ENCODE data around the gene SH3BP5L. TPM values are rescaled to one million over a fixed set of nuclear protein-coding genes. Genes with fewer than 3 reads are reported as not detected.

Gene SH3BP5L
- total and polyA plus RNA-seq, 2 of the 13 experiments (the other 11 are each of a cell fraction or from before 2014, with no cell fraction given), result 10.3 to 14.9 TPM

GRCh38 chr1:248862998-248863881 lies 37.5 kb upstream of the SH3BP5L start (continued):
- TF ChIP-seq ZNF639 (CRISPR knock-in tag; conservative IDR thresholded peaks at IDR 0.05) (peak; percentile 14; the same call in 1 of the 2 replicates), ZMYM4 (CRISPR knock-in tag; IDR thresholded peaks at IDR 0.05) (peak; percentile 73; the same call in 1 of the 2 replicates), RFX1 (IDR thresholded peaks at IDR 0.05) (no peak), ARNT2 (CRISPR knock-in tag; IDR thresholded peaks at IDR 0.05; ENCODE audit: low read depth) (peak; percentile 75), HNRNPUL1 (IDR thresholded peaks at IDR 0.05; ENCODE audit: low read depth, low read length) (no peak), MED1 (CRISPR knock-in tag; IDR thresholded peaks at IDR 0.05) (0 out of 2 replicates have a peak, but pooled peaks have one; percentile 24), HIC2 (CRISPR knock-in tag; IDR thresholded peaks at IDR 0.05; ENCODE audit: low read depth) (peak; percentile 45), SPEN (CRISPR knock-in tag; IDR thresholded peaks at IDR 0.05; ENCODE audit: low read depth) (peak; percentile 81), ZIK1 (CRISPR knock-in tag; IDR thresholded peaks at IDR 0.05; ENCODE audit: borderline replicate concordance, low read depth) (no peak), MED8 (CRISPR knock-in tag; IDR thresholded peaks at IDR 0.05; ENCODE audit: insufficient replicate concordance) (peak; percentile 43), CENPT (CRISPR knock-in tag; IDR thresholded peaks at IDR 0.05; ENCODE audit: low read depth) (peak; percentile 66; the same call in 1 of the 2 replicates), TBX2 (CRISPR knock-in tag; IDR thresholded peaks at IDR 0.05; ENCODE audit: borderline replicate concordance) (peak; percentile 80; the same call in 1 of the 2 replicates), GMEB2 (CRISPR knock-in tag; IDR thresholded peaks at IDR 0.05; ENCODE audit: low read depth) (no peak)
- TF ChIP-seq, protein P1, sequence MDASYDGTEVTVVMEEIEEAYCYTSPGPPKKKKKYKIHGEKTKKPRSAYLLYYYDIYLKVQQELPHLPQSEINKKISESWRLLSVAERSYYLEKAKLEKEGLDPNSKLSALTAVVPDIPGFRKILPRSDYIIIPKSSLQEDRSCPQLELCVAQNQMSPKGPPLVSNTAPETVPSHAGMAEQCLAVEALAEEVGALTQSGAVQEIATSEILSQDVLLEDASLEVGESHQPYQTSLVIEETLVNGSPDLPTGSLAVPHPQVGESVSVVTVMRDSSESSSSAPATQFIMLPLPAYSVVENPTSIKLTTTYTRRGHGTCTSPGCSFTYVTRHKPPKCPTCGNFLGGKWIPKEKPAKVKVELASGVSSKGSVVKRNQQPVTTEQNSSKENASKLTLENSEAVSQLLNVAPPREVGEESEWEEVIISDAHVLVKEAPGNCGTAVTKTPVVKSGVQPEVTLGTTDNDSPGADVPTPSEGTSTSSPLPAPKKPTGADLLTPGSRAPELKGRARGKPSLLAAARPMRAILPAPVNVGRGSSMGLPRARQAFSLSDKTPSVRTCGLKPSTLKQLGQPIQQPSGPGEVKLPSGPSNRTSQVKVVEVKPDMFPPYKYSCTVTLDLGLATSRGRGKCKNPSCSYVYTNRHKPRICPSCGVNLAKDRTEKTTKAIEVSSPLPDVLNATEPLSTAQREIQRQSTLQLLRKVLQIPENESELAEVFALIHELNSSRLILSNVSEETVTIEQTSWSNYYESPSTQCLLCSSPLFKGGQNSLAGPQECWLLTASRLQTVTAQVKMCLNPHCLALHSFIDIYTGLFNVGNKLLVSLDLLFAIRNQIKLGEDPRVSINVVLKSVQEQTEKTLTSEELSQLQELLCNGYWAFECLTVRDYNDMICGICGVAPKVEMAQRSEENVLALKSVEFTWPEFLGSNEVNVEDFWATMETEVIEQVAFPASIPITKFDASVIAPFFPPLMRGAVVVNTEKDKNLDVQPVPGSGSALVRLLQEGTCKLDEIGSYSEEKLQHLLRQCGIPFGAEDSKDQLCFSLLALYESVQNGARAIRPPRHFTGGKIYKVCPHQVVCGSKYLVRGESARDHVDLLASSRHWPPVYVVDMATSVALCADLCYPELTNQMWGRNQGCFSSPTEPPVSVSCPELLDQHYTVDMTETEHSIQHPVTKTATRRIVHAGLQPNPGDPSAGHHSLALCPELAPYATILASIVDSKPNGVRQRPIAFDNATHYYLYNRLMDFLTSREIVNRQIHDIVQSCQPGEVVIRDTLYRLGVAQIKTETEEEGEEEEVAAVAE (CRISPR knock-in tag; IDR thresholded peaks at IDR 0.05; ENCODE audit: borderline replicate concordance), result peak; percentile 21; the same call in 1 of the 2 replicates
